CD14-positive monocyte (primary cell): ENCODE results near the gene MICAL2. TPM values are rescaled to one million over a fixed set of nuclear protein-coding genes. Genes with fewer than 3 reads are reported as not detected.

Experiments used
- DNase-seq, 3 donors: peaks; one replicate each; pipeline ENCODE4 v3.0.0-alpha.2; 2011 to 2022
- H2AFZ ChIP-seq: 2 replicates; pipeline ENCODE4 v1.6.0; 2012; ENCODE audit warnings: mild to moderate bottlenecking, low read depth, low read length, inconsistent platforms; ENCODE audit not compliant: insufficient read depth, poor library complexity, severe bottlenecking
- H3K27ac ChIP-seq, 2 donors: 1 replicate in 1 of 2; 2 replicates in 1 of 2; pipeline ENCODE4 v1.5.1; 2012 to 2013; ENCODE audit warnings: low read length in 2 of 2, control low read depth in 1 of 2, inconsistent platforms in 1 of 2, low read depth in 1 of 2, mild to moderate bottlenecking in 1 of 2
- H3K27me3 ChIP-seq, 2 donors: one replicate each; pipeline versions ENCODE4 v1.6.0 to v1.6.1; 2011 to 2013; ENCODE audit warnings: low read length in 2 of 2; ENCODE audit not compliant: control insufficient read depth in 2 of 2, insufficient read depth in 2 of 2
- H3K36me3 ChIP-seq, 2 donors: replicated peaks in 1 of 2; 1 replicate in 1 of 2; 2 replicates in 1 of 2; pipeline versions ENCODE4 v1.5.1 to v1.6.1; 2012 to 2013; ENCODE audit warnings: low read length in 2 of 2, control low read depth in 1 of 2, inconsistent platforms in 1 of 2, mild to moderate bottlenecking in 1 of 2; ENCODE audit not compliant: insufficient read depth in 2 of 2, control insufficient read depth in 1 of 2
- H3K4me1 ChIP-seq, 2 donors: 1 replicate in 1 of 2; 2 replicates in 1 of 2; pipeline versions ENCODE4 v1.5.1 to v1.6.1; 2012 to 2013; ENCODE audit warnings: low read length in 2 of 2, control low read depth in 1 of 2, inconsistent platforms in 1 of 2, mild to moderate bottlenecking in 1 of 2, moderate library complexity in 1 of 2; ENCODE audit not compliant: insufficient read depth in 2 of 2, control insufficient read depth in 1 of 2
- H3K4me2 ChIP-seq: replicated peaks from 2 replicates; pipeline ENCODE3; 2012; ENCODE audit warnings: low read length, moderate library complexity, mild to moderate bottlenecking; ENCODE audit not compliant: poor library complexity, severe bottlenecking; ENCODE audit errors: extremely low read depth
- H3K4me3 ChIP-seq, 3 experiments: fragments of 200-600 bp in 1 of 3; sonication (generic) in 1 of 3; replicated peaks in 1 of 3; 1 replicate in 2 of 3; 2 replicates in 1 of 3; pipeline ENCODE4 v1.5.1; 2011 to 2013; ENCODE audit warnings: low read length in 3 of 3, mild to moderate bottlenecking in 3 of 3, control low read depth in 2 of 3, low read depth in 2 of 3, inconsistent platforms in 1 of 3, moderate library complexity in 1 of 3
- H3K79me2 ChIP-seq: 2 replicates; pipeline ENCODE4 v1.6.0; 2012; ENCODE audit warnings: mild to moderate bottlenecking, control low read depth, inconsistent platforms, low read length, moderate library complexity; ENCODE audit not compliant: insufficient read depth
- H3K9ac ChIP-seq: 2 replicates; pipeline ENCODE4 v1.6.0; 2017; ENCODE audit warnings: low read length, mild to moderate bottlenecking; ENCODE audit not compliant: insufficient read depth, poor library complexity, severe bottlenecking
- H3K9me3 ChIP-seq, 2 donors: replicated peaks in 1 of 2; 1 replicate in 1 of 2; 2 replicates in 1 of 2; pipeline versions ENCODE4 v1.5.1 to v1.6.1; 2012 to 2013; ENCODE audit warnings: low read length in 2 of 2, control low read depth in 1 of 2; ENCODE audit not compliant: control insufficient read depth in 1 of 2, insufficient read depth in 1 of 2
- H4K20me1 ChIP-seq: 2 replicates; pipeline ENCODE4 v1.6.0; 2012; ENCODE audit warnings: mild to moderate bottlenecking, low read length, control low read depth, moderate library complexity; ENCODE audit not compliant: insufficient read depth
- H3K27ac Mint-ChIP-seq, 7 donors: one replicate each; pipeline ENCODE4 v1.8.0; 2020; ENCODE audit warnings: mild to moderate bottlenecking in 7 of 7, mixed read lengths in 7 of 7, moderate library complexity in 6 of 7, inconsistent platforms in 2 of 7
- H3K27me3 Mint-ChIP-seq, 3 donors: one replicate each; pipeline ENCODE4 v1.8.0; 2021 to 2022; ENCODE audit warnings: low read depth in 3 of 3, mild to moderate bottlenecking in 3 of 3, mixed read lengths in 3 of 3, moderate library complexity in 3 of 3, inconsistent platforms in 1 of 3
- H3K36me3 Mint-ChIP-seq, 2 donors: one replicate each; pipeline ENCODE4 v1.8.0; 2020; ENCODE audit warnings: mixed read lengths in 2 of 2, inconsistent platforms in 1 of 2, mild to moderate bottlenecking in 1 of 2
- H3K4me1 Mint-ChIP-seq: one replicate; pipeline ENCODE4 v1.8.0; 2020; ENCODE audit warnings: mild to moderate bottlenecking, mixed read lengths
- H3K4me3 Mint-ChIP-seq, 2 donors: one replicate each; pipeline ENCODE4 v1.8.0; 2020; ENCODE audit warnings: mild to moderate bottlenecking in 2 of 2, mixed read lengths in 2 of 2, moderate library complexity in 1 of 2
- H3K9me3 Mint-ChIP-seq, 7 donors: one replicate each; pipeline ENCODE4 v1.8.0; 2020 to 2022; ENCODE audit warnings: mixed read lengths in 7 of 7, mild to moderate bottlenecking in 6 of 7, moderate library complexity in 6 of 7, inconsistent platforms in 2 of 7
- CTCF ChIP-seq: fragments of 200-600 bp; IDR thresholded peaks from one replicate; pipeline ENCODE4 v1.8.0; 2022; ENCODE audit warnings: antibody characterized with exemption, mild to moderate bottlenecking
- WGBS: methylation state at CpG from one replicate; pipeline ENCODE4 v1.1.5; 2013; ENCODE audit warnings: missing lambda C conversion rate; ENCODE audit not compliant: insufficient coverage; 5-methylcytosine and 5-hydroxymethylcytosine counted together
- intact Hi-C, 2 donors: fragments of 100-400 bp; cut with micrococcal nuclease; formaldehyde crosslinking; loops; one replicate each; pipeline versions ENCODE4 v1.15.0 to v1.15.1; 2023
- polyA plus RNA-seq, 3 donors: library from polyadenylated mRNA; depleted of rRNA in 1 of 3; unstranded in 2 of 3; stranded (reverse) in 1 of 3; fragments of 300-500 nt in 2 of 3; fragments of >200 nt in 1 of 3; fragmentation: Illumina TruSeq in 2 of 3; gene quantifications; 1 replicate in 2 of 3; 2 replicates in 1 of 3; pipeline ENCODE4 v1.2.3, GENCODE V29; 2012 to 2021

The MICAL2 gene
- polyA plus RNA-seq, 3 donors, result 39.8 to 72.5 (median 44.0) TPM

- Histone ChIP-seq H3K79me2 (peaks cover 4% of the 10 kb centered on the region), H3K27ac (no peak overlapping the region), H3K4me2 (no peak overlapping the region), H3K4me3 (no peak overlapping the region), H3K4me1 (peaks cover 27 to 39% of the 10 kb centered on the region in 2 donors), H3K27me3 (no peaks in the 10 kb centered on the region), H3K36me3 (no peaks in the 10 kb centered on the region), H2AFZ (no peak overlapping the region), H3K9me3 (no peaks in the 10 kb centered on the region), H3K9ac (no peak overlapping the region), H4K20me1 (peaks cover 4% of the 10 kb centered on the region)
- 85% methylated on average over 2 of the region's 5 CpGs for WGBS
- Mint-ChIP-seq H3K36me3 (no peaks in the 10 kb centered on the region), H3K27me3 (peaks cover 1 to 9% (median 4%) of the 10 kb centered on the region in 3 donors), H3K27ac (peak overlapping the region in 3 of 7 donors; percentile 18 to 54 (median 45)), H3K9me3 (peaks cover 0 to 1% (median 0%) of the 10 kb centered on the region in 7 donors), H3K4me1 (peaks cover 46% of the 10 kb centered on the region), H3K4me3 (no peak overlapping the region)
- no peak for TF ChIP-seq CTCF
- intact Hi-C loops, result no loop called here
- no peak for DNase-seq
Observed at GRCh38 chr11:12106101-12106500, 4.3 kb upstream of the MICAL2 start.

GRCh38 chr11:12106501-12106900, 3.9 kb upstream of the MICAL2 start:
- H3K9me3 Mint-ChIP-seq, result peaks cover 0 to 1% (median 0%) of the 10 kb centered on the region in 7 donors
- peaks cover 1 to 9% (median 2%) of the 10 kb centered on the region in 3 donors for H3K27me3 Mint-ChIP-seq
- Histone ChIP-seq H3K4me1 (peaks cover 31 to 43% of the 10 kb centered on the region in 2 donors), H3K4me2 (no peak overlapping the region), H3K27ac (no peak overlapping the region), H2AFZ (no peak overlapping the region), H3K9ac (no peak overlapping the region), H3K36me3 (no peaks in the 10 kb centered on the region), H3K27me3 (no peaks in the 10 kb centered on the region), H4K20me1 (peaks cover 8% of the 10 kb centered on the region), H3K9me3 (no peaks in the 10 kb centered on the region), H3K4me3 (no peak overlapping the region), H3K79me2 (peaks cover 8% of the 10 kb centered on the region)
- no peak for TF ChIP-seq CTCF
- no peak for DNase-seq
- intact Hi-C loops, result no loop called here
- no peak overlapping the region for H3K4me3 Mint-ChIP-seq
- no CpG with 5 or more reads among the region's 5 CpGs for WGBS
- peaks cover 49% of the 10 kb centered on the region for H3K4me1 Mint-ChIP-seq
- H3K27ac Mint-ChIP-seq, result peak overlapping the region in 2 of 7 donors; percentile 45 to 54
- no peaks in the 10 kb centered on the region for H3K36me3 Mint-ChIP-seq
